NCI-H226 (cell line): Measurements from ENCODE around the gene OTUD5.
A peak's percentile ranks its signal among the peaks of the same experiment; 100 is the strongest.

ENCODE experiments used
- DNase-seq: peaks from one replicate; pipeline ENCODE4 v3.0.0-alpha.2; 2015

The OTUD5 gene

DNA sequence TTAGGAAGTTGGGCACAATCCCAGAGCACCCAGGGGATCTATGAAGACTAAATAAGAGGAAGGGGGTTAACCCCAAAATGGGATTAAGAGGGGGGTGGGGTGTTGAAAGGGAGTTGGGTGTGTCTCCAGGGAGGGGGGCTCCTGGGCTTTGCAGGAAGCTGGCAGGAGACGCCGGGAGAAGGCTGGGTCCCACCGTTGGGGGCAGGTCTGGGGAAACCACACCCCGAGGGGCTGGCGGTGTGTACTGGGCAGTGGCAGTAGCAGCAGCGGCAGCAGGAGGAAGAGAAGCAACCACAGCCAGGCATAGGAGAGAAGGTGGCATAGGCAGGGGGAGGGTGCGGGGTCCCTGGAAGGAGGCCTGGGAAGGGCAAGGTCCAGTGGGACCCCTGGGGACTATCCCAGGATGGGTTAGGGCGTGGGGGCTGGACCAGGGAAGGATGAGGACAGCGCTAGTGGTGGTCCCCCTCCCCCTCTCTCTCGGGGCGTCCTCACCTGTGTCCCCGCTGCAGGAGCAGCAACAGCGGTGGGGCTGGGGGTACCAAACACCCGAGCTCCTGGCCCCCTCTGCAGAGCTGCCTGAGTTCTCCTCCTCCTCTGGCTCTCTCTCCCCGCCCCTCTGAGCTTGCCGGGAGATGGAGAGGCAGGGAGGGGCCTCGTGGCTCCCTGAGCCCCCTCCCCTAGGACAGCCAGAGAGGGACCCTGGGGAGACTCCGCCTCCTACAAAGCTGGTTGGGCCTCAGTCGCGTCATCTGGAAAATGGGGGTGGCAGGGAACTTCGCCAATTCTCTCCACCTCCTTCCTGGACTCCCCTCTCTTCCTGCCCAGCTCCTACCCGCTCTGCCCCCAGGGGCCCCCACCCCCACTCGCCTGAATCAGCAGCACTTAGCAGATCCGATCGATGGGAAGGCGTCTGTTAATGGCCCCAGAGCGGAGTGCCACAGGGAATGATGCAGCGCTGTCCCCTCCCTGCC lies 14.1 kb upstream of the OTUD5 start, which contains the start of gene KCND1:
Gene KCND1 (minus strand): TSS at position 596 of the 971 bp plus-strand sequence. CDS start 1,573 bp downstream, outside the sequence.
- peak; percentile 1 for DNase-seq

DNA sequence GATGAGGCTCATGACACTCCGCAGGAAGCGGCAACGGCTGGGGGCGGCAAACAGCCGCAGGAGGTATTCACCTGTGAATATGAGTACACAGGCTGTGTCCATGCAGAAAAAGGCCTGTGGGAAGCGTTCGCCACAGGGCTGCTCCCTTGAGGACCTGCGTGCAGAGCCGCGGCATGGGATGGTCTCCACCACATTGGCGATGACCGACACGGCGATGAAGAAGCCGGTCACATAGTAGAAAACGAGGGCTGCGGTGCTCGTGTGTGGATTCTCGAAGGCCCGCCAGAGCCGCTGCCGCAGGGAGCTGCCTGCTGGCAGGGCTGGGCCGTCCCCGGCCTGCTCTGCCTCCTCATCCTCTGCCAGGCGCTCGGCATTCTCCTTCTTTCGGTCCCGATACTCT lies 12.1 kb upstream of the OTUD5 start:
- DNase-seq = no peak

DNA sequence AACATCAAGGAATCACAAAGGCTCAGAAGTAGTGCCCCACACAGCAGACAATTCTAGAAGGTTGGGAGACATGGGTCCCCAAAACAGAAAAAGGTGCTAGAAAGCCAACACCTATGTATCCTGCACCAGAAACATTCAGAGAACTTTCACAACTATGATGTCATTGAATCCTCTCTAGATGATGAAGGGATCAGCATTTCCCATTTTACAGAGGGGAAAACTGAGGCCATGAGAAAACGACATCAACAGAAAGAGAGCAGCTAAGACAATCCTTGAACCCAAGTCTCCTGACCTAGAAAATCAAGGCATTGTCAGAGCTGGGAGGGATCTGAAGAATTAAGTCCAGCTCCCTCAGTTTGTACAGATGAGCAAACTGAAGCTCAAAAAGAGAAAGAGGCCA lies 11.0 kb upstream of the OTUD5 start:
- no peak for DNase-seq

DNA sequence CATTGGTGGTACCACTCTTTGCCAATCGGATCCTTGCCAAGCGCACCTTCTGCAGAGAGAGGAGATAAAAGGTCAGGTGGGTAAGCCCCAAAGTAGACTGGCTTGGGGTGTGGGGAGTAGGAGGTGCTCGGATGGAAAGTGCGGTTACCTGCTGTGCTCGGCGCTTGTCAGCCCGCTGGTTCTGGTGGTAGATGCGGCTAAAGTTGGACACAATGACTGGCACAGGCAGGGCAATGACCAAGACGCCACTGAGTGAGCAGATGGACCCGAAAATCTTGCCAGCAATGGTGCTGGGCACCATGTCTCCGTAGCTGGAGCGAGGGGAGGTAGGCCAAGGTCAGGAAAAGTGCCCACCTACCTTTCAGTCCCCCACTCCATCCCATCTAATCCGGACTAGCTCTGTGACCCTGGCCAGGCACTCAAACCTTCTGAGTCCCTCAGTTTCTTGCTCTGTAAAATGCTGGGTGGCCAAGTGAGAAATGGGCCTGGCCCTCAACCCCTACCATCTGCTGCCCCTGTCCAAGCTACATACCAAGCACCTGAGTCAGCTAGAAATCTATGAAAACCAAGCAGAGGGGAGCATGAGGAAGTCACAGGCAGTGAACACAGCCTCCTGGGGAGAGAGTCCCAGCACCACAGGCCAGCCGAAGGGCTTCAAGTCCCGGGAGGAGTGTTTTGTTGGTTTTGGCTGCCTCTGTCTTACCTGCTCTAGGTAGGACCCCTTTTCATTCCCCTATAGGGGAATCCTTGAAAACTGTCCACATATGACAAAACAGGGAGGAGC lies 9.6 kb upstream of the OTUD5 start:
- DNase-seq = peak; percentile 17

- DNase-seq = no peak
Measured at GRCh38 chrX:48965959-48966358, 8.6 kb upstream of the OTUD5 start.

GRCh38 chrX:48961585-48962091 lies 4.2 kb upstream of the OTUD5 start:
- no peak for DNase-seq

GRCh38 chrX:48960291-48960690 lies 2.9 kb upstream of the OTUD5 start:
- no peak for DNase-seq

- peak; percentile 1 for DNase-seq
Measured at GRCh38 chrX:48958635-48959094, 1.3 kb upstream of the OTUD5 start.

DNA sequence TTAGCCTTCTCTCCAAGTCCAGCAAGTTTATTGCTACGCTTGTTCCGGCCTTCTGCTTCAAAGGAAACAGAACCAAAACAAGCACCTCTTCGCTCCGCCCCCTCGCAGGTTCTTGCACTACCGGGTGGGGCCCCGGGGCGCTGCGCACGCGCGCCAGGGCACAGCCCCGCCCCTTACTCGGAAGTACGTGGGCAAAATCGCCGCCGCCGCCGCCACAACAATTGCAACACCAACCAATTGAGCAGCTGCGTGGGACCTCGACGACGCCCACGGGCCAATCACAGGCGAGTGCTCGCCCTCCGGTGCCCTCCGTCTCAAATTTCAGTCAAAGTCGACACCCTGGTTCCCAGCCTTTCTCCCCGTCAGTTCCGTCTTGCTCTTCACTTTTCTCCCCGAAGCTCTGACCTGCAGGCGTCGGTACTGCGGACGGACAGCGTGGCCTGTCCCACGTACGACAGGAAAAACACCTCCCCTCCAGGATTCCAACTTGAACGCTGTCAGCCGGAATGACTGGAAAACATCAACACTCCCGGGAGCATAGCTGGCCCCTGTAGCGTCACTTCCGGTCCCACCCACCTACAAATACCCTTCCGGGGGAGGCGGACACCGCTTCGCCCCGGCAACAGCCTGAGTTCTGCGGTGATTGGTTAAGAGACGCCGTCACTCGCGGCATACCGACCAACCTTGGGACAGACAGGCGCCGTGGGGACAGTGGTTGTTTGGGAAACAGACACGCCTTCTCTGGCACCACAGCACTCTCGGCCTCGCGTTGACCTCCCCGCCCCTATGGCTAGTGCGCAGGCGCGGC lies 624 bp upstream of the OTUD5 start:
- peak; percentile 91 for DNase-seq

DNA sequence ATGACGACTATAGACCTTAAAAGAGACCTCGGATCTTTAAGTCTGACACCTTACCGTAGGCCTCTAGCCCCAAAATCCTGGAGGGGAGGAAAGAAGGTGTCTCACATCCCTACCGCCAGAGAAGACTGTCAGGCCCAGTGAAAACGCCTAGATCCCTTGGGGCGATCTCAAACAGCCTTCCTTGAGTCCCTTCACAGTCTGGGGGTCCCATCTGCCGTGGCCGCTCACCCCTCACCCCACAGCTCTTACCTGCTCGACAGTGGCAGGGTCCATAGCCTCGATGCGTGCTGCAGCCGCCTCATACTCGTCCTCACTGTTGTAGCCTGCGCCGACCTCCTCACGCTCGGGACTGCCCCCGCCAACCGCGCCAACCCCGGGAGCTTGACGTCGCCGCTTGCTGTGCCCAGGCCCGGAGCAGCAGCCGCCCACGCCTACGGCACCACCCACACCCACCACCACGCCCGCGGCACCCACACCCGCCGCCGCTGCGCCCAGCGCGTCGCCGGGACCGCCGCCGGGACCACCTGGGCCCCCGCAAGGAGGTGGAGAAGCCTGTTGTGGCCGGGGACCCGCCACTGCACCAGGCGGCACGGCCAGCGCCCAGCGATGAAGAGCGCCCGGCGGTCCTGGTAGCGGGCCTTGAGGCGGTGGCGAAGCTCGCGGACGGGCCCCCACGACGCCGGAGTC lies 536 bp downstream of the OTUD5 start:
- DNase-seq = no peak

DNA sequence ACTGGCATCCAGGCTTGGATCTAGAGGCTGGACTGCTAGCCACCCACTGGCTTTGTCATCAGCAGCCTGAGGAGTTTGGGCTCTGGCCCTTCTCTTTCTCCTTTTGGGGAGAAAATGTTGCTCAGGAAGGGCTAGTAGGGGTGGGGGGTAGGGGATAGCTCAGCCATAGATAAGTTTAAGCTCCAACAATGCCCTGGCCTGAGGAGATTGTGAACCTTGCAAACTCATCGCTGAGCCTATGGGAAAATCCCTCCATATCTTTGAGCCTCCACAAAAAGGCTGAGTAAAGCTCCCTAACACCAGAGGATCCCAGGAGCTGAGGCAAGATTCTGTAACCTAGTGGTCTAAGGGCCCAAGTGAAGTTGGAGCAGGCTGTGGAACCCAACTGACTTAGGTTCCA lies 8.8 kb downstream of the OTUD5 start:
- DNase-seq = no peak

- no peak for DNase-seq
Measured at GRCh38 chrX:48945517-48946348, 11.7 kb downstream of the OTUD5 start.

- DNase-seq = no peak
Measured at GRCh38 chrX:48942895-48943294, 14.5 kb downstream of the OTUD5 start.

DNA sequence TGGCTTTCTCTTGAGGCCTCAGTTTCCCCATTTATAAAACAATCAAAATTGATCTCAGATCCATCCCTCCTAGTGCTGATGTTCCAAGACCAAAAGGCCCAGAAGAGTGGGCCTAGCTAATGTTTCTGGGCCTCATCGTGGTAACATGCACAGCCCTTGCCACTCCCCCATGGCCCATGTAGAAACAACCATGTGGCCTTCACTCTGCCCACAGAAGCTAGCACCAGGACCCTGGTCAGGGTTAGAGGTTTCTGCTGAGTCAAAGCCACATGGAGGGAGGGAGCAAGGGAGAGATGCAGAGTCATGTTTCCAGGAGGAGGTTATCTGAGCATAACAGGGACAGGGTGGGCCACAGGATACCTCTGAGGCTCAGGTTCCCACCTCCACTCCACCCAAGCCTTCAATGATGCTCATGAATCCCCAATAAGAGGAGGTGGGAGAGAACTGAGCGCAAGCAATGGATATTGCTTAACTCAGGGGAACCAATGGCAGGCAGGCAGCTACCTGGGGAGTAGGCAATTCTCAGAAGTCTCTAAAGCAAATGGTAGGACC lies 16.9 kb downstream of the OTUD5 start:
- no peak for DNase-seq

- DNase-seq = no peak
Measured at GRCh38 chrX:48939524-48940228, 17.7 kb downstream of the OTUD5 start.

- DNase-seq = no peak
Measured at GRCh38 chrX:48938721-48939425, 18.5 kb downstream of the OTUD5 start.

DNA sequence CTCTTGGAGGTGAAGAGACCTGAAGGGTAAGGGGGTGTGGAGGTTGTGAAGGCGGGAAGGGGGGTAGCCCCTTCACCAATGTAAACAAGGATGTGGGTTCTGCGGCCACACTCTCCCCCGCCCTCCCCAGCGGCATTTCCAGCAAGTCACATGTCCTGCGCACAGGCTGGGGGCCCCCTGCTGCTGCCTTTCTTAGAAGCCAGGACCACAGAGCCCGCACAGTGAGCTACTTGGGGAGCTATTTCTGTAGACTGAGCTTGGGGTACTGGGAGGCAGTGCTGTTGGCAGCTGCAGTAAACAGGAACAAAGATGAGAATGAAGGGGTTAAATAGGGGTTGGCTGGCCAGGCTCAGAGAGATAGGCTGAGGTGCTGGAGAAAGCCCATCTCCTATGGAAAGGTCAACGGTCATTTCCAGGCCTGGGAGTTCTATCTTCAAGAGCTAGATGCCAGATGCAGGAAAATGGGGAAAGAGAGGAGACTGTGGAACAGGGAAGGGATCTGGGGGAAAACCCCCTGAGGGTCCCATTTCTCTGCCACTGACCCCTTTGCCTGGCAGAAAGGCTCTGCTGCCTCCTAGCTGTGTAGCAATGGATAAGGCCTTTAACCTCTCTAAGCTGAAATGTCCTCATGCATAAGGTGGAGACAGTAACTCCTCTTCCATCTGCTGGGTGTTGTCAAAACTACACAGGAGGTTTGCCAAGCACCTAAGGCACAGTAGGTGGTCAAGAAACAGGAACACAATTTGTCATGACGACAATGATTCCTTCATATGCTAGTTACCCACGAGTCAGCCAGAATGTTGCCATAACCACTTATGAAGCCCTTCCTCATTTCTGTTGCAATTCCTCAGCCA lies 20.1 kb downstream of the OTUD5 start:
- DNase-seq = no peak

DNA sequence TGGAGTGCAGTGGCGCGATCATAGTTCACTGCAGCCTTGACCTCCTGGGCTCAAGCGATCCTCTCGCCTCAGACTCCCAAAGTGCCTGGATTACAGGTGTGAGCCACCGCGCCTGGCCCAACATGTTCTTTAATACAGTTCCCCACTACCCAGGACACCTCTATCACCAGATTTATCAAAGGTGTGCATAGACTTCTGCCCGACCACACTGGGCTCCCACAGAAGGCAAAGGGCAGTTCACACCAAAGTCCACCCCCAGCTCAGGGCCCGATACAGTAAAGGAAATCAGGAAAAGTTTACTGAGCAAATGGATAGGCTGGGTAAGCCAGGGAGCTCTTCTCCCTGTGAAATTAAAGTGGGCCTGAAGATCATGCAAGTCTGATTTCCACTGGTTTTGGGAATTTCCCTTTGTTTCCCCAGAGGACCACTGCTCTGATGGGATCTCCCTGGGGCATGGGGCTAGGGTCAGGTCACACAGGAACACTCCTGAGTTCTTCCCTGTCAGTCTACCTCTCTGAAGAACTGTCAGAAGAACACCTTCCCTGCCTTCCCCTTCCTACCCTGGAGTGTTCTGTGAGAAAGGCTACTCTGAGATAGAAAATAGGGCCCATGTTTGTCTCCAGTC lies 20.9 kb downstream of the OTUD5 start:
- no peak for DNase-seq
